Posterior cingulate gyrus (tissue), 11 donors: ENCODE measurements around the gene FOXI1.
"Not testable (repeated sequence)": the region's sequence is repeated elsewhere in the genome, so short reads cannot be mapped to it uniquely, and the experiment has no call there.

Experiments
- DNase-seq, 10 donors: peaks; one replicate each; pipeline versions ENCODE4 v3.0.0 to v3.0.0-alpha.2; 2020 to 2021; ENCODE audit warnings: mixed read lengths in 3 of 10
- intact Hi-C: fragments of 100-400 bp; cut with DNase I; formaldehyde crosslinking; loops from one replicate; pipeline ENCODE4 v1.15.1; 2023

The FOXI1 gene

DNA sequence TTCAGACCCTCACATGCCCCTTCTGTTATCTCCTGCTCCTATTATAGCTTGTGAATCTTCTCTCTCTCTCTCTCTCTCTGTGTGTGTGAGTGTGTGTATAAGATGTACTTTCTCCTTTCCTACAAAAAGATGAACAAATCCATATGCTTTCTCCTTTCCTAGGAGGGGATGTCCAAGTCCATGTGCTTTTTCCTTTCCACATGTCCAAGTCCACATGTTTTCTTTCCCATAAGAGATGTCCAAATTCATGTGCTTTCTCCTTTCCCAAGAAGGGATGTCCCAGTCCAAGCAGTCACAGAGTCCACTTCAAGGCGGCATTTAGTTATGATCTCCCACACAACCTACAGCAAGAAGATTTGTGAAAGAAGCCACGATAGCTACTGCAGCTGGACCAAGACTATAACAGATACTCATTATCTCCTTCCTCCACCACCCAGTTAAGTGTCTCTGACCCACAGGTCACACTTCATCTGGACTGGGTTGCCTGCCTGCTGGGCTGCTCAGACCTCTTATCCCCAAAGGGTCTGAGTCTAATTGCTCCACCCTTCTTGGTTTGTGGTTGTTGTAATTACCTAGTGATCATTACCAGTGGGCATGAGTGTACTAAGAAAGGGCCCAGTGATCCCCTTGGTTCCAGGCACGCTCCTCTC lies 18.4 kb upstream of the FOXI1 start:
- no peak for DNase-seq
- intact Hi-C loops: no loop called here

DNA sequence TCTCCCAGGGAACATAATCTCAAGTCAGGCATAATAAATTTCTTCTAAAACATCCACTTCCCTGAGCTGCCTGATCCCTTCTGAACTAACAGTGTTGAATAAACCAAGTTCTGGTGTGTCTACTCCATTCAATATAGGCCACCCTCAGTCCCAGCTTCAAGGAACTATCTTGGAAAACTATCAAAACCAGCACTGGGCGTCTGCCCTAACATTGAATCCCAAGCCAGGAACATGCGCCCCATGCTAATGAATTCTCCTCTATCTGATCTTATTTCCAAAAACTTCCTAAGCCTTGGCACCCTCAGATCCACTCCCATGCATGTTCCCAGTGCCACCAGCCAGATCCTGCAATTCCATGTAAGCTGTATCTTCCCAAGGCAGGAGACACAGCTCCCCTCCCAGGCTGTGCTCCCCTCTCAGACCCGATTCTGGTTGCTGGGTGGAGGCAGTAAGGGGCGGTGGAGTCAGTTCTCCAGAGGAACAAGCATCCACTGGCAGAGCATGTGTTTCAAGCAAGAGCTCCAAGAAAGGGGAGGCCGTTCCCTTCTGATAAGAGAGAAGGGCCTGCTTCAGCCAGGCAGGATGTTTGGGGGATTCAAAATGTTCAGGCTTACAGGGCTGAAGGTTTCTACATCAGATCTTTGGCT lies 13.1 kb upstream of the FOXI1 start:
- DNase-seq: no peak
- intact Hi-C loops: no loop called here

DNA sequence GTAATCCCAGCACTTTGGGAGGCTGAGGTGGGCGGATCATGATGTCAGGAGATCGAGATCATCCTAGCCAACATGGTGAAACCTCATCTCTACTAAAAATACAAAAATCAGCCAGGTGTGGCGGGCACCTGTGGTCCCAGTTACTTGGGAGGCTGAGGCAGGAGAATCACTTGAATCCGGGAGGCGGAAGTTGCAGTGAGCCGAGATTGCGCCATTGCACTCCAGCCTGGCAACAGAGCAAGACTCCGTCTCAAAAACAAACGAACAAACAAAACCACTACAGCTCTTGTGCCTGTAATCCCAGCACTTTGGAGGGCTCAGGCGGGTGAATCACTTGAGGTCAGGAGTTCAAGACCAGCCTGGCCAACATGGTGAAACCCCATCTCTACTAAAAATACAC lies 11.4 kb upstream of the FOXI1 start:
- intact Hi-C loops, DNase-seq: not testable (repeated sequence)

DNA sequence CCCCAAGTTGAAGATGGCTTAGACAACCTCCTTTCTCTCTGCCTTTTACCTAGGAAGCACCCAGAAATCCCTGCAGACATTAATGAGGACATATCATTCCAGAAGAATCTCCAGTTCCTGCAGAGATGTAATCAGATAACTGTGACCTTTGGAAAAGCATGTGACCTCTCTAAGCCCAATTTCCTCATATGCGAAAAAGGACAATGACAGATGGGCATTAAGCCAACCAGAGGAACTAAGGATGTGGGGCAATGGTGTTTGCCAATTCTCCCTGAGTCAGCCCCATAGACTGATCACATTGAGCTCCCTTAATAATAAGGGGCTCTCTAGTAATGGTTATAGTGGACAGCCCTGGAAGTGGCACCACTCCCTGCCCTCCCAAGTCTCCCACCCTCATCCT lies 10.1 kb upstream of the FOXI1 start:
- no peak for DNase-seq
- intact Hi-C loops: no loop called here

DNA sequence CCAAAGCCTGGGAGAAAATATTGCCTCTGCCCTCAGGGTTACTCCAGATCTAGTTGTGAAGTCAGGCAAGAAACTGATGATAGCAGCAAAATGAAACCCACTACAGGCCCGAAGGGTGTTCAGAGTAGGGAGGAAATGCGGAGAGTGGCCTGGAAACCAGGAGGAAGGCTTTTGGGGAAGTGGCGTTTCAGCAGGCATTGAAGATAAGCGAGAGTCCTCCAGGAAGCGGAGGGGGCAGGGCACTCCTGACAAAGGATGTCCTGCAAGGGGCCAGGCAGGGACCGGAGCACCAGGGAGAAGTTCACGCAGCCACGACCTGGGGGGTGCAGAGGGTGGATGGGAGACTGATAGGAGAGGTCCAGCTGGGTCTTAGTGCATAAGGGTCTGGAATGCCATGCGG lies 7.8 kb upstream of the FOXI1 start:
- intact Hi-C loops: no loop called here
- DNase-seq: peak in 1 of 10 donors; percentile 11

DNA sequence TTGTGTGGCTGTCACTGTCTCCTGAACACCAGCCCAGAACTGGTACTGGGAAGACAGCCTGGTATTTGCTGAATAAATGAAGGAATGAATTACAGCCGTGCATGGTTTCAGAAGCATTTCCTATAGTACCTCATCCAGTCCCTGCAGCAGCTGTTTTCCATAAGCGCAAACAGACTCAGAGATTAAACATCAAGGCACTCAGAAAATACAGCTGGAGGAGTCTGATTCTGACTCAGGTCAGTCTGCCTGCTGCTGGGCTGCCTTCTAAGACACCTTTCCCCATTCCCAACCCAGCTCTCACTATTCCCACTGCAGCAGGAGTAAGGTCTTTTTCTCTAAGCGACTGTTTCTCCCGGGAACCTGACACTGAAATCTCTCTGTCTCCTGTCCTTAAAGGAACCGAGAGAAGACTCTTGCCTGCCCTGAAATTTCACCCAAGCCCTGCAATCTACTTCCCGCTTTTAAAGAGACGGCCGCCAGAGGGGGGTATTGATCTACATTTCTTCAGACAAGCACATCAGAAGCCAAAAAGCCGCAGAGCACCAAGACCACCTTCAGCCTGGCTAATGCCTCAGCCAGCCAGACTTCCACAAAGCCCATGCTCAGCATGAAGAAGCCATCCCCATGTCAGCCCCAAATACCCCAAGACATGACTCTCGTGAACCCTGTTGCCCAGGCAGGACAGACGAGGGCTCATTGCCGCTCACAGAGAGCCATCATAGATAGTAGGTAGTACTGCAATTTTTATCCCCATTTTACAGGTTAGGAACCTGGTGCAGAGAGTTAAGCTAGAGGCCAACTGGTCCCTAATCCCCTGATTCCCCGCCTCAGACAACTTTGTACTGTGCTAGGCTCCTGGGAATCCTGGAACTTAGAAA lies 5.4 kb upstream of the FOXI1 start:
- intact Hi-C loops: loop anchor here (1.0 to 10.0 kb wide), 3 partner anchors 84 to 324 kb away; no protein-coding TSS in a partner anchor

DNA sequence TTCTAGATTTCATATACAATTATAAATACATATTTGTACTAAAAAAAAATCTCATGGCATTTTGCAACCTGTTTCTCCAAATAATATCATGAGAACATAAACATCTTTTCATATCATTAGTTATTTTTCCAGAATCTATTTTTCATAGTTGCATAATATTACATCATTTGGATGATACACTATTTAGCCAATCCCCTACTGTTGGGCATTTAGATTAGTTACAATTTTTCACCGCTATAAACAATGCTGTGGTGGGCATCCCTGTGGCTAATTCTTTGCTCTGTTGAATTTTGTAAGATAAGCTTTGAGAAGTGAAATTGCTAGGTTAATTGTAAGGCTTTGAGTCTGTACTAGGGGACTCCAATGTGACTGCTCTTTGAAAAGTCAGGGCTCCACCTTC lies 2.2 kb upstream of the FOXI1 start:
- DNase-seq: no peak
- intact Hi-C loops: loop anchor here (10.0 kb wide), 1 partner anchor 321 kb away; no protein-coding TSS in a partner anchor

More for the DNA sequence above, 5.4 kb upstream of the FOXI1 start:
- peak in 9 of 10 donors; percentile 49 to 95 (median 80) for DNase-seq

DNA sequence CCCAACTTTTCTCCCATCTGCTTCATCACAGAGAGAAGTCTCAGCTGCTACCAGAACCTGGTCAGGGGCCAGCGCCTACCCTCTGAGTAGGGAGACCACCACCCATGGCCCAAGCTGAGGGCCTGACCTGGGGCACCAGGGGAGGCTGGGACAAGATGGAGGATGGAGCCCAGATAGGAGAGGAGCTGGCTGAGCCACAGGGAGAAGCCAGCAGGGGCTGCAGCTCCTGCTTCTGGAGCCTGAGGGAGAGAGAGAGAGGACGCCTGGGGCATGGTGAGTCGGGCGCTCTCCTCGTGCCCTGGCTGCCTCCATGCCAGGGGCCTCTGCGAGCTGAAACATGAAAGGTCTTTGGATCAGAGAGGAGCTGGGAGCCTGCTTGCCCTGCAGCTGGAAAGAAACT lies 1.4 kb upstream of the FOXI1 start:
- intact Hi-C loops: loop anchor here (10.0 kb wide), 1 partner anchor 321 kb away; no protein-coding TSS in a partner anchor
- DNase-seq: no peak

DNA sequence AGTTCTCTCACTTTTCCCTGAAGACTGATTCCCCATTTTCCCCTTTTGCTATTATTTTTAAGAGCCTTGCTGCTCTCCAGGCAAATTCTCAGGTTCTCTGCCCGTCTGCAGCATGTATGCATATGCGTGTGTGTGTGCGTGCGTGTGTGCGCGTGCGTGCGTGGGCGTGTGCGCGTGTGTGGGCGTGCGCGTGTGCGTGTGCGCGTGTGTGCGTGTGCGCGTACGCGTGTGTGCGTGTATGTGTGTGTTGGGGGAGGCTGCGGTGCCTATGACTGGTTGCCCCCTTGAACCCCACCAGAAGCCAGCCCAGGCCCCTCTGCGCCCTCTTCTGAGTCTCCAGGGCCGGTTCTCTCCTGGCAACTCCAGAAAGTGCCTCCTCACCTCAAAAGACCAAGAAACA lies 987 bp upstream of the FOXI1 start:
- intact Hi-C loops: loop anchor here (10.0 kb wide), 1 partner anchor 320 kb away; no protein-coding TSS in a partner anchor
- DNase-seq: no peak

DNA sequence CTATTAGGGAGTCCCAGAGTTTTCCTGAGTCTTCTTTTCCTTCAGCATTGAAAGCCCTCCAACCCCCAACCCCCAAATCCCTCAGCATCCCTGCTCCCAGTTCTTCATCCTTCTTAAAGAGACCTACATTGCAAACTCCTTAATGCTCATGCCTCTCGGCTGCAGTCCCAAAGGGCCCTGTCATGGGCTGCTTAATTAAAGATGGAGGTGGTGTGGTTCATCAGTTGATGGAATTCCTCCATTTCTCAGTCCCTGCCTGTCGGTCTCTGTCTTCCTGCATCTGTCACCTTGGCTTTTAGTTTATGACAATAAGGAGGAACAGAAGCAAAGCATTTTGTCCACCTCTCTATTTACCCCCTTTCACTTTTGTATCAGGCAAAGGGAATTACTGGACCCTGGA lies 2.0 kb downstream of the FOXI1 start:
- DNase-seq: no peak
- intact Hi-C loops: loop anchor here (10.0 kb wide), 1 partner anchor 317 kb away; no protein-coding TSS in a partner anchor

DNA sequence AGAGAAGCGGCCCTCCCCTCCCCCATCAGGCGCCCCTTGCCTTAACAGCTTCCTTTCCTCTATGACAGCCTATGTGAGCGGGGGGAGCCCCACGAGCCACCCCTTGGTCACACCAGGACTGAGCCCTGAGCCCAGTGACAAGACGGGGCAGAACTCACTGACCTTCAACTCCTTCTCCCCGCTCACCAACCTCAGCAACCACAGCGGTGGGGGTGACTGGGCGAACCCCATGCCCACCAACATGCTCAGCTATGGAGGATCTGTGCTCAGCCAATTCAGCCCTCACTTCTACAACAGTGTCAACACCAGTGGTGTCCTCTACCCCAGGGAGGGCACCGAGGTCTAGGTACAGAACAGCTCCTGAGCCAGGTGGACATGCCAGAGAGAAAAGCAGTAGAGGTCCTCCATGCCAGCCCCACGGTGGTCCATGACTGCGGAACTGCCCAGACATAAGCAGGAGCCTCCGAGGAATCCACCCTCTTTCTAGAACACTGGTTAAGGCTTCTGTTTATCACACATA lies 2.6 kb downstream of the FOXI1 start:
- intact Hi-C loops: loop anchor here (10.0 kb wide), 1 partner anchor 316 kb away; no protein-coding TSS in a partner anchor

DNA sequence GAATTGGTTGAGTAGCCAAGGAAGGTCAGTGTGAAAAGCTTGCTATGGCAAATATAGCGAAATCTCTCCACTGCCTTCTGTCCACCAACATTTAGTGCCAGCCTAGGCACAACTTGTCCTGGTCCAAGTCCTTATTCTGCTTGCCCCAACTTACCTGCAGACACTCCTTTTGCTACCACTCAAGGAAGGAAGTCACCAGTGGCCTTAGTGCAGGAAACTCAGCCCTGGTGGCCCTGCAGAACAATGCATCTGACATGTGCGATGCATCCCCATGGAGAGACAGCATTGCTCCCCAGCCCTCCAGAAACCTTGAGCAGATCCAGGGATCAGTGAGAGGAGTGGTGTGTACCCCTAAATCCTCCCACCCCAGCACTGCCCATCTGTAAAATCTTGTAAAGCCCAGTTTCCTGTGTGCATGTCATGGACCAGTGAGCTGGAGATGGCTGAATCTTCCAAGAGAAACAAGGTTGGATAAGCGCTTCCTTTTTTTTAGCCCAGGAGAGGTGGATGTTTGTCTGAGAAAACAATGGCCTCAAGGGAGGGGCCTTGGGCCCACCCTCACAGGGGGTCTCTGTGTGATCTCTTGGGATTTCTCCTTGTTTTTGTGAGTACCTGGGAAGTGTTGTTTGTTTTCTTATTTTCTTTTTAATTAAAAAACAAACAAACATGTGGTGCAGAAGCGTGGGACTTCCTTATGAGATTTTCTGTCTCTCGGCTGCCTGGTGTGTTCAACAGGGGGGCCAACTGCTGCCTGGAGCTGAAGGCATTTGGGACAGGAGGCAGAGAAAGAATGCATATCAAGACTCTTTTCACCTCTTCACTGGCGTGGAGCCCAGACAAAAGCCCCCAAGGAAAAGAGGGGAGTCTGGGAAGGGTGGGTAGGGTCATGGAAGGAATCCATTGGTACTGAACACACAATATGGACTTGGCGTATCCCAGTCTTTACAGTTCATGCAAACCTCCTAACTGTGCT lies 3.6 kb downstream of the FOXI1 start:
- no peak for DNase-seq
- intact Hi-C loops: loop anchor here (10.0 kb wide), 1 partner anchor 315 kb away; no protein-coding TSS in a partner anchor

More for the DNA sequence above, 2.6 kb downstream of the FOXI1 start:
- DNase-seq: no peak

DNA sequence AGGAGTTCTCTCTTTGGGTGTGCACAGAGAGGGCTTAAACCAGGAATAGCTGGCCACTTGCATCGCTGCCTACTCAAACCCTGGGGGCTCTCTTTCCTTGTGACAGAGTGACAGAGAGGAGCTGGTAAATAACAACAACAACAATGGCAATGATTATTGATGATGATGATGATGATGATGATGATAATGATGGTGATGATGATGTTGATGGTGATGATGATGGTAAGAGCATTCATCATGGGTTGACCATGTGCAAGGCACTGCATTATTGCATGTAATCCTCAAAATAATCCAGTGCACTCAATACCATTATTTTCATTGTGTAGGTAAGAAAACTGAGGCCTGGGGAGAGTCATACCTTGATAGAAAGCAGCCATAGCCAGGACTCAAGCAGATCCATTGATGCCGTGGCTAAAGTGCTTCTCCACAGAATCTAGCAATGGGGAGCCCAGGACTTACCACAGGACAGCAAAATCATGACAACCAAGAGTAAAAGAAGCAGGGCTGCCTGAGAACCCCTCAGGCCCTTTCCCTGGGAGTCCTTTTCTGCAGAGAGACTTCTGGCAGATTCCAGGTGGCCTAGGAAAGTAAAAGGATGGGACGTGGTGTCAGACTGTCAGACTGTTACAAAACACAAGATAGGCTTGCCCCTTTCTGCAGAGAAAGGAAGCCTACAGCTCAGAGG lies 4.8 kb downstream of the FOXI1 start:
- no peak for DNase-seq
- intact Hi-C loops: no loop called here

DNA sequence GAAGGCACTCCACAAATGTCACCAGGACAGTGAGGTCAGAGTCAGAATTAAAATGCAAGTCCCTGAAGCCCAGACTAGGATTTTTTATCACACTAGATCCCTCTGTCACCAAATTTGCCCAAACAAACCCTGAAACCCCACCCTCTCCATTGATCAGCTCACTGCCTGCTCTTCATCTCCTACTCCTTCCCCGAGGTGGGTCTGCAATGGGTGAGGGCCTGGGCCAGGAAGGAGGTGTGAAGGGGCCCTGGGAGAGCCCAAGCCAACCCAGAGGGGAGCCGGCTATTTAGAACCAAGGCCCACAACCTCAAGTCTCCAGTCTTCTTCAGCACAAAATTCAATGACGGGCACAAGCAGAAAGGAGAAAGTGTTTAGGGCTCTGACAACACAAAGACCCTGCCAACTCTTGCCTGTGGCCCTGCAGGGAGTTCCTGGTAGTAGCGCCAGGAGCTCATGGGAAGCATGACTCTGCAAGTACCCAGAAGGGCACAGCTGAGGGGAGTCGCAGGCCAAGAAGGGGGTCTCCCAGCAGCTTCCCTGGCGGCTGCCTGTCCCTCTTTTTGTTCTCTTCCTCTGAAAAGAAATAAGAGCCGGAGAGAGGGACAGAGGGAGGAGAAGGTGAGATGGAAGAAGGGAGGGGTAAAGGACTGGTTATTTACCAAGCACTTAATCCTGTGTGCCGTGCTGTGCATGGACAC lies 5.5 kb downstream of the FOXI1 start:
- DNase-seq: no peak
- intact Hi-C loops: no loop called here

DNA sequence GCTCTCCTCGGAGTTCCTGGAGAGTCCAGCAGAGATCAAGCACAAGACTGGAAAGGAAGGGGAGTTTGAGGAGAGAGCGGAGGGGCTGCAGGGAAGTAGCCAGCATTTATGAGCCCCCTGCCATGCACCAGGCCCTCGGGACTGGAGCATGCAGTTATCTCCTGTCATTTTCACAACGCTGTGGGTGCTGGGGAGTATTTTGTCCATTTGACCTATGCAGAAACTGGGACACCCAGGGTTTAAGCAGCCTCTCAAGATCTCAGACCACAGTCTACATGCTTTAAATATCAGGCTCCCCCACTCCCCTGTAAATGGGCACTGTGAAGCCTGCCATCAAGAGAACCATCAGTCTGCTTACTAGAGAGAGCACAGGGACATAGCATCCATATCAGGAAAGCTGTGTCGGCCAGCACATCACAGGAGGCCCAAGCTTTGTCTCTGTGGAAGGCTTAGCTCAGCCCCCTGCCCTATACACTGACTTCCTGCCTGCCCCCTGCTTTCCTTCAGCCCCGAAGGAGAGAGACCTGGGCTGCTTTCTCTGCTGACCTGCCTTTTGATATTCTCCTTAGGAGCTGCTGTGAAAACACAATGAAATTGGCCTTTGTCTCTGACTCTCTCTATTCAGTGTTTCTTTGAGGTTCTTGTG lies 7.3 kb downstream of the FOXI1 start:
- intact Hi-C loops: no loop called here
- no peak for DNase-seq

DNA sequence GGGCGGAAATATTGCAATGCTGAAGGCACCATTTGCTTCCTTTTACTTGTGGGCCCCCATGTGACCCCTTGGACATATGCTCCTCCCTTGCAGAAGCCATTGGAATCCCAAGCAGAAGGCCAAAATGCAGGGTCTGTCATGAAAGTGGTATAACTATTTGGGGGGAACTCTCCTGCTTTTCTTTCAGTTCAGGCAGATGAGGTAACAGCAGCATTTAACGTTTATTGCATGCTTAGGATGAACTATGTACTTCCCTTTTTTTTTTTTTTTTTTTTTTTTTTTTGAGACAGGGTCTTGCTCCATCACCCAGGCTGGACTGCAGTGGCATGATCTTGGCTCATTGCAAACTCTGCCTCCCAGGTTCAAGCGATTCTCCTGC lies 7.8 kb downstream of the FOXI1 start:
- intact Hi-C loops: no loop called here
- DNase-seq: no peak

DNA sequence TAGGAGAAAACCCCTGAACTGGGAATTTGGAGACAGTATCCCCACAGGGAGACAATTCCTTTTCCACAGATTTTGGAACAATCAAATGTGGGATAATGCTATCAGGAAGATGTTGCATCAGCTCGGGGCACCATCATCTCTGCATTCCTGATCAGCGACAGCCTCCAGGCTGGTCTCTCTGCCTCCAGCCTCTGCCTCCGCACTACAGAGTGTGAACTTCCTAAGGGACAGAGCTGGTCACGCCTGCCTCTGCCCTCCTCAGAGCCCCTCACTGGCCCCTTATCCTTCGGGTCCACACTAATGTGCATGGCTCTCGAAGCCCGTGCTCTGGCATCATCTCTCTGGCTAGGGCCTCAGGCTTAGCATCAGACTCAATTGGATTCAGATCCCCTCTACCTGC lies 8.6 kb downstream of the FOXI1 start:
- intact Hi-C loops: no loop called here
- no peak for DNase-seq

DNA sequence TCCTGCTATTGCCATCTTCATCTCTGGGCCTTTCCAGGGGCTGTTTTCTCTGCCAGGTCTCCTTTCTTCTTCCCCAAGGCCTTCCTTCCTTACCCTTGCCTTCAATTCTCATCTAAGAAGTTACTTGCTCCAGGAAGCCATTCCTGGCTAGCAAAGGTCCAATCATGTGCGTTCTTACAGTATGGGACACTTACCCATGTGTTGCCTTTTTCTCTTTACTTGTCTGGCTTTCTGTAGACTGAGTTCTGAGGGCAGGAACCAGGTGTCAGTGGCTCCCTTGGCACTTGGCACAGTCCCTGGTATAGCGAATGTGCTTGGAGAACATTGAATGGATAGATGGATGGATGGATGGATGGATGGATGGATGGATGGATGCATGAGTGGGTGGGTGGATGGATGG lies 10.2 kb downstream of the FOXI1 start:
- DNase-seq: no peak
- intact Hi-C loops: no loop called here
